Esophagus squamous epithelium (tissue), 4 donors: Measurements from ENCODE around the gene SEPHS2.

ENCODE experiments used
- POLR2A ChIP-seq, 4 donors: fragments of 450-650 bp; IDR thresholded peaks; one replicate each; pipeline ENCODE4 v1.6.1; 2017; ENCODE audit warnings: antibody characterized with exemption in 4 of 4, mild to moderate bottlenecking in 4 of 4, moderate library complexity in 3 of 4
- TF ChIP-seq, protein P1 (sequence below), 6 experiments: fragments of 450-650 bp in 4 of 6; fragments of 200-600 bp in 2 of 6; sonication (generic) in 2 of 6; IDR thresholded peaks; one replicate each; pipeline ENCODE4 v1.5.1; 2016 to 2019; ENCODE audit warnings: antibody characterized with exemption in 6 of 6, mild to moderate bottlenecking in 4 of 6, moderate library complexity in 4 of 6

GRCh38 chr16:30409125-30410060, 36.3 kb downstream of the SEPHS2 start:
- TF ChIP-seq POLR2A (IDR thresholded peaks at IDR 0.05): peak in 1 of 4 donors; percentile 27
- TF ChIP-seq, protein P1, sequence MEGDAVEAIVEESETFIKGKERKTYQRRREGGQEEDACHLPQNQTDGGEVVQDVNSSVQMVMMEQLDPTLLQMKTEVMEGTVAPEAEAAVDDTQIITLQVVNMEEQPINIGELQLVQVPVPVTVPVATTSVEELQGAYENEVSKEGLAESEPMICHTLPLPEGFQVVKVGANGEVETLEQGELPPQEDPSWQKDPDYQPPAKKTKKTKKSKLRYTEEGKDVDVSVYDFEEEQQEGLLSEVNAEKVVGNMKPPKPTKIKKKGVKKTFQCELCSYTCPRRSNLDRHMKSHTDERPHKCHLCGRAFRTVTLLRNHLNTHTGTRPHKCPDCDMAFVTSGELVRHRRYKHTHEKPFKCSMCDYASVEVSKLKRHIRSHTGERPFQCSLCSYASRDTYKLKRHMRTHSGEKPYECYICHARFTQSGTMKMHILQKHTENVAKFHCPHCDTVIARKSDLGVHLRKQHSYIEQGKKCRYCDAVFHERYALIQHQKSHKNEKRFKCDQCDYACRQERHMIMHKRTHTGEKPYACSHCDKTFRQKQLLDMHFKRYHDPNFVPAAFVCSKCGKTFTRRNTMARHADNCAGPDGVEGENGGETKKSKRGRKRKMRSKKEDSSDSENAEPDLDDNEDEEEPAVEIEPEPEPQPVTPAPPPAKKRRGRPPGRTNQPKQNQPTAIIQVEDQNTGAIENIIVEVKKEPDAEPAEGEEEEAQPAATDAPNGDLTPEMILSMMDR (IDR thresholded peaks at IDR 0.05): peak; percentile 81 to 94 (median 92)
